AG20443 (cell line): ENCODE data around the gene CRELD1.
"Not testable (repeated sequence)": the region's sequence is repeated elsewhere in the genome, so short reads cannot be mapped to it uniquely, and the experiment has no call there.

Source experiments
- DNase-seq: peaks from one replicate; pipeline ENCODE4 v3.0.0; 2012; ENCODE audit warnings: low spot score, mixed read lengths

CRELD1 gene

GRCh38 chr3:9935966-9936510, 2.4 kb downstream of the CRELD1 start:
- DNase-seq: no peak

- no peak for DNase-seq
Measured at GRCh38 chr3:9937486-9938238, 4.0 kb downstream of the CRELD1 start.

GRCh38 chr3:9938966-9939365, 5.3 kb downstream of the CRELD1 start:
- no peak for DNase-seq

- not testable (repeated sequence) for DNase-seq
Measured at GRCh38 chr3:9939906-9940305, 6.3 kb downstream of the CRELD1 start.

- DNase-seq: no peak
Measured at GRCh38 chr3:9940746-9941145, 7.1 kb downstream of the CRELD1 start.

GRCh38 chr3:9942164-9942563, 8.5 kb downstream of the CRELD1 start:
- DNase-seq: no peak

GRCh38 chr3:9942934-9943690, 9.5 kb downstream of the CRELD1 start:
- DNase-seq: no peak

- no peak for DNase-seq
Measured at GRCh38 chr3:9944271-9944670, 10.6 kb downstream of the CRELD1 start.

GRCh38 chr3:9945358-9945757, 11.7 kb downstream of the CRELD1 start:
- DNase-seq: no peak

- DNase-seq: peak; percentile 98
Measured at GRCh38 chr3:9946112-9947024, 12.7 kb downstream of the CRELD1 start.

- DNase-seq: peak; percentile 92
Measured at GRCh38 chr3:9947025-9947995, 13.7 kb downstream of the CRELD1 start.

- DNase-seq: no peak
Measured at GRCh38 chr3:9948586-9948985, 15.0 kb downstream of the CRELD1 start.

- DNase-seq: no peak
Measured at GRCh38 chr3:9949115-9949514, 15.5 kb downstream of the CRELD1 start.

GRCh38 chr3:9949626-9950025, 16.0 kb downstream of the CRELD1 start:
- DNase-seq: no peak

GRCh38 chr3:9951126-9951525, 17.5 kb downstream of the CRELD1 start:
- DNase-seq: no peak

- DNase-seq: no peak
Measured at GRCh38 chr3:9951598-9951961, 17.9 kb downstream of the CRELD1 start.

GRCh38 chr3:9951962-9952805, 18.6 kb downstream of the CRELD1 start, which contains the start of gene PRRT3:
Gene PRRT3 (minus strand): TSS chr3:9952408. CDS start chr3:9950115, 2,293 bp downstream.
- peak; percentile 78 for DNase-seq

- no peak for DNase-seq
Measured at GRCh38 chr3:9955067-9955502, 21.5 kb downstream of the CRELD1 start.

- no peak for DNase-seq
Measured at GRCh38 chr3:9955611-9956352, 22.1 kb downstream of the CRELD1 start.
